Panc1 (cell line): ENCODE measurements around the gene MDN1.

Source experiments
- CTCF ChIP-seq: fragments of 450-650 bp; IDR thresholded peaks from 2 replicates; pipeline ENCODE4 v1.5.1; 2017; ENCODE audit warnings: mild to moderate bottlenecking
- SIN3A ChIP-seq: IDR thresholded peaks from 2 replicates; pipeline ENCODE4 v1.6.1; 2012; ENCODE audit warnings: low read depth, mild to moderate bottlenecking, low read length, moderate library complexity, borderline replicate concordance; ENCODE audit not compliant: insufficient read depth

- no peak for TF ChIP-seq CTCF
- no peak for TF ChIP-seq SIN3A
Observed at GRCh38 chr6:89836639-89837222, 17.1 kb upstream of the MDN1 start.
